Tibial nerve (tissue), 4 donors: ENCODE measurements around the gene TNFRSF12A. TPM values are rescaled to one million over a fixed set of nuclear protein-coding genes. Genes with fewer than 3 reads are reported as not detected.

Experiments
- DNase-seq, 2 donors: peaks; one replicate each; pipeline ENCODE4 v3.0.0-alpha.2; 2019; ENCODE audit warnings: low spot score in 2 of 2
- H3K27ac ChIP-seq, 4 donors: fragments of 200-600 bp; sonication (generic) in 3 of 4; one replicate each; pipeline ENCODE4 v1.5.1; 2017 to 2019; ENCODE audit warnings: mild to moderate bottlenecking in 1 of 4
- H3K27me3 ChIP-seq, 2 donors: fragments of 200-600 bp; sonication (generic) in 1 of 2; one replicate each; pipeline versions ENCODE4 v1.5.1 to v1.6.0; 2017 to 2019
- H3K36me3 ChIP-seq, 3 donors: fragments of 200-600 bp; sonication (generic); one replicate each; pipeline ENCODE4 v1.5.1; 2018 to 2019
- H3K4me1 ChIP-seq, 4 donors: fragments of 200-600 bp; sonication (generic) in 3 of 4; one replicate each; pipeline ENCODE4 v1.5.1; 2017 to 2019
- H3K4me3 ChIP-seq, 4 donors: fragments of 200-600 bp; sonication (generic) in 3 of 4; one replicate each; pipeline ENCODE4 v1.5.1; 2017 to 2019; ENCODE audit warnings: mild to moderate bottlenecking in 1 of 4, moderate library complexity in 1 of 4
- H3K9me3 ChIP-seq, 4 donors: fragments of 200-600 bp; sonication (generic) in 3 of 4; one replicate each; pipeline ENCODE4 v1.5.1; 2017 to 2019
- CTCF ChIP-seq, 5 experiments: fragments of 200-600 bp in 3 of 5; fragments of 450-650 bp in 2 of 5; sonication (generic) in 3 of 5; IDR thresholded peaks; one replicate each; pipeline ENCODE4 v1.5.1; 2016 to 2019; ENCODE audit warnings: antibody characterized with exemption in 5 of 5, mild to moderate bottlenecking in 3 of 5, moderate library complexity in 2 of 5
- EP300 ChIP-seq, 2 donors: sonication (generic); formaldehyde crosslinking; IDR thresholded peaks; one replicate each; pipeline ENCODE4 v1.6.1; 2017; ENCODE audit warnings: antibody characterized with exemption in 2 of 2, mild to moderate bottlenecking in 1 of 2
- POLR2A ChIP-seq, 2 donors: fragments of 450-650 bp; IDR thresholded peaks; one replicate each; pipeline ENCODE4 v1.6.1; 2017; ENCODE audit warnings: antibody characterized with exemption in 2 of 2, mild to moderate bottlenecking in 2 of 2, moderate library complexity in 2 of 2
- WGBS, 2 donors: methylation state at CpG; one replicate each; pipeline ENCODE4 v1.1.5; 2018; 5-methylcytosine and 5-hydroxymethylcytosine counted together
- total RNA-seq, 4 donors: library from RNA; depleted of rRNA; stranded (reverse); fragments of >200 nt; gene quantifications; one replicate each; pipeline ENCODE4 v1.1.0, GENCODE V29; 2016

The TNFRSF12A gene
- total RNA-seq, 4 donors from 2014 or later = 2.4 to 47.4 (median 11.5) TPM

- H3K36me3 ChIP-seq = peaks cover 0 to 28% (median 0%) of the 10 kb centered on the region in 3 donors
- TF ChIP-seq POLR2A (IDR thresholded peaks at IDR 0.05) (no peak), EP300 (IDR thresholded peaks at IDR 0.05) (no peak), CTCF (IDR thresholded peaks at IDR 0.05) (no peak)
- H3K9me3 ChIP-seq = no peaks in the 10 kb centered on the region
- peaks cover 0 to 25% of the 10 kb centered on the region in 2 donors for H3K27me3 ChIP-seq
- no peak for DNase-seq
- 83 to 87% methylated on average over 7 of the region's 7 CpGs for WGBS, 2 donors
- H3K4me3 ChIP-seq = no peak overlapping the region
- peaks cover 0 to 25% (median 13%) of the 10 kb centered on the region in 4 donors for H3K4me1 ChIP-seq
- H3K27ac ChIP-seq = no peak overlapping the region
Measured at GRCh38 chr16:2976201-2976600, 44.0 kb upstream of the TNFRSF12A start.

GRCh38 chr16:2976673-2977072 lies 43.5 kb upstream of the TNFRSF12A start:
- TF ChIP-seq POLR2A (IDR thresholded peaks at IDR 0.05) (no peak), EP300 (IDR thresholded peaks at IDR 0.05) (no peak), CTCF (IDR thresholded peaks at IDR 0.05) (no peak)
- Histone ChIP-seq H3K4me3 (no peak overlapping the region), H3K27ac (no peak overlapping the region), H3K27me3 (peaks cover 0 to 25% of the 10 kb centered on the region in 2 donors), H3K9me3 (no peaks in the 10 kb centered on the region), H3K36me3 (peaks cover 0 to 25% (median 0%) of the 10 kb centered on the region in 3 donors), H3K4me1 (peaks cover 0 to 25% (median 14%) of the 10 kb centered on the region in 4 donors)
- DNase-seq = no peak
- 87 to 92% methylated on average over 3 to 15 of the region's 15 CpGs for WGBS, 2 donors

DNA sequence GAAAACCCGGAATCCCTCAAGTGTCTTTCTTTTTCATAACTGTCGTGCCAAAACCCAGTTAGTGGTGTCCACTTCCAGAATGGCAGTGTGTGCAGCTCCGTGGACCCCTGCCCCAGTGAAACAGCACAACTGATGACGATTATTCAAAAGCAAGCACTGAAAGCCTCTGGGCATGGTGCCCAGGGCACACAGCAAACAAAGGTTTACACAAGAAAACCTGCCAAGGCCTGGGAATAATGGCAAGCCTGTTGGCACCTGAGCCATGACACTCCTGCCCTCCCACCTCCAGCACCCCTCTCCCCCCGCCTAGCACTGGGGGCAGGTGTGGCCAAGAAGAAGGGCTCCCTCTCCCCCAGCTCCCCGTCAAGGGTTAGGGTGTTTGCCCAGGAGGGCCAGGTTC lies 42.7 kb upstream of the TNFRSF12A start:
- peaks cover 0 to 25% of the 10 kb centered on the region in 2 donors for H3K27me3 ChIP-seq
- 64 to 77% methylated on average over 5 to 6 of the region's 6 CpGs for WGBS, 2 donors
- H3K36me3 ChIP-seq = peaks cover 0 to 18% (median 0%) of the 10 kb centered on the region in 3 donors
- no peak for TF ChIP-seq CTCF (IDR thresholded peaks at IDR 0.05)
- no peak for TF ChIP-seq POLR2A (IDR thresholded peaks at IDR 0.05)
- no peak for TF ChIP-seq EP300 (IDR thresholded peaks at IDR 0.05)
- H3K27ac ChIP-seq = no peak overlapping the region
- no peaks in the 10 kb centered on the region for H3K9me3 ChIP-seq
- H3K4me3 ChIP-seq = no peak overlapping the region
- DNase-seq = no peak
- peaks cover 0 to 23% (median 14%) of the 10 kb centered on the region in 4 donors for H3K4me1 ChIP-seq

DNA sequence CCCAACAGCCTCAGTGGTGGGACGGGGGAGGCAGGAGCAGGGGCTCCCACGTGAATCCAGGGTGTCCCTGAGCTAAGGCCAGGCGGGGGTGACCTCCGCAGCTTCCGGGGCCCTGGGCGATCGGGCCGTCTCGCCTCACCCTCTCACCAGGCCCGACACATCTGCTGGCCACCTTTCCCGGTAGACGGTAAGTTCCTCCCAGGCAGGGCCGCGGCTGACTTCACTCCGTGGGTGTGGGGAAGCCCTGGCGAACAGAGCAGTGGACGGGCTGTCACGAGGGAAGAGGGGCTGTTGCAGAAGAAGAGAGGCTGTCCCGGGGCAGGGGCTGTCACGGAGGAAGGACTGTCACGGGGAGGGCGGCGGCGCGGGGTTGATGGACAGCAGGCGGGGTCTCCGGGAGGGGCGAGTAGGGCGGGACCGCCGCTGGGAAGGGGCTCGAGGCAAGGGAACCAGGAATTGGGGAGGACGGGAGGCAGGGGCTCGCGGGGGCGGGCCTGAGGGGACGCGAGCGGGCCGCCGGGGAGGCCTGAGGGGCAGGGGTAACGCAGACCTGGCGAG lies 40.4 kb upstream of the TNFRSF12A start:
- H3K4me1 ChIP-seq = peaks cover 0 to 37% (median 19%) of the 10 kb centered on the region in 4 donors
- WGBS, 2 donors = 2 to 3% methylated on average over 30 to 34 of the region's 43 CpGs
- peaks cover 0 to 25% of the 10 kb centered on the region in 2 donors for H3K27me3 ChIP-seq
- TF ChIP-seq POLR2A (IDR thresholded peaks at IDR 0.05) (no peak), EP300 (IDR thresholded peaks at IDR 0.05) (no peak), CTCF (IDR thresholded peaks at IDR 0.05) (no peak)
- peaks cover 0 to 1% (median 0%) of the 10 kb centered on the region in 3 donors for H3K36me3 ChIP-seq
- H3K9me3 ChIP-seq = no peaks in the 10 kb centered on the region
- peak overlapping the region in 1 of 4 donors; percentile 90 for H3K27ac ChIP-seq
- no peak for DNase-seq
- H3K4me3 ChIP-seq = peak overlapping the region; percentile 61 to 93 (median 88)
